NB4 (cell line): ENCODE measurements around the gene IFNLR1.

Experiments
- DNase-seq: peaks from one replicate; pipeline ENCODE4 v3.0.0; 2010; ENCODE audit warnings: low read depth
- H3K4me3 ChIP-seq: one replicate; pipeline ENCODE4 v1.5.1; 2011; ENCODE audit warnings: mild to moderate bottlenecking, low read depth, low read length, moderate library complexity
- MYC ChIP-seq: IDR thresholded peaks from 2 replicates; pipeline ENCODE4 v1.6.1; 2011; ENCODE audit warnings: low read depth, low read length
- POLR2A ChIP-seq: IDR thresholded peaks from 2 replicates; pipeline ENCODE4 v1.6.1; 2011; ENCODE audit warnings: mild to moderate bottlenecking; ENCODE audit not compliant: insufficient read length; ENCODE audit errors: extremely low read depth
- TF ChIP-seq, protein P1 (sequence below): IDR thresholded peaks from one replicate; pipeline ENCODE4 v1.5.1; 2012; ENCODE audit warnings: low read depth, low read length
- TF ChIP-seq, protein P2 (sequence below): IDR thresholded peaks from 2 replicates; pipeline ENCODE4 v1.6.1; 2011; ENCODE audit warnings: low read depth, low read length

IFNLR1 gene

DNA sequence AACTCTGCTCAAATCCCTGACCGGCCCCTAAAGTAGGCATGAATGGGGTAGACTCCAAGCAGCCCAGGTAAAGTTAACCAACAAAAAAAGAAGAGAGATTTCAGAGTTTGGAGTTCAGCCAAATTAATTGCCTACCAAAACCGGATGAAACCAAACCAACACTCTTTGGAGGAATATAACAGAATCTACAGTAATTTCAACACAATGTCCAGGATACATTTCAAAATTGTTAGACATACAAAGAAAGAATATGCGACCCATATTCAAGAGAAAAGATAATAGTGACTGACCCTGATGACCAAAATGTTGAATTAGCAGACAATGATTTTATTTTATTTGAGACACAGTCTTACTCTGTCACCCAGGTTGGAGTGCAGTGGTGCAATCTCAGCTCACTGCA, 56.7 kb downstream of the IFNLR1 start:
- DNase-seq: no peak
- TF ChIP-seq, protein P1, sequence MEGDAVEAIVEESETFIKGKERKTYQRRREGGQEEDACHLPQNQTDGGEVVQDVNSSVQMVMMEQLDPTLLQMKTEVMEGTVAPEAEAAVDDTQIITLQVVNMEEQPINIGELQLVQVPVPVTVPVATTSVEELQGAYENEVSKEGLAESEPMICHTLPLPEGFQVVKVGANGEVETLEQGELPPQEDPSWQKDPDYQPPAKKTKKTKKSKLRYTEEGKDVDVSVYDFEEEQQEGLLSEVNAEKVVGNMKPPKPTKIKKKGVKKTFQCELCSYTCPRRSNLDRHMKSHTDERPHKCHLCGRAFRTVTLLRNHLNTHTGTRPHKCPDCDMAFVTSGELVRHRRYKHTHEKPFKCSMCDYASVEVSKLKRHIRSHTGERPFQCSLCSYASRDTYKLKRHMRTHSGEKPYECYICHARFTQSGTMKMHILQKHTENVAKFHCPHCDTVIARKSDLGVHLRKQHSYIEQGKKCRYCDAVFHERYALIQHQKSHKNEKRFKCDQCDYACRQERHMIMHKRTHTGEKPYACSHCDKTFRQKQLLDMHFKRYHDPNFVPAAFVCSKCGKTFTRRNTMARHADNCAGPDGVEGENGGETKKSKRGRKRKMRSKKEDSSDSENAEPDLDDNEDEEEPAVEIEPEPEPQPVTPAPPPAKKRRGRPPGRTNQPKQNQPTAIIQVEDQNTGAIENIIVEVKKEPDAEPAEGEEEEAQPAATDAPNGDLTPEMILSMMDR: no peak
- TF ChIP-seq POLR2A (no peak), MYC (no peak)
- TF ChIP-seq, protein P2, sequence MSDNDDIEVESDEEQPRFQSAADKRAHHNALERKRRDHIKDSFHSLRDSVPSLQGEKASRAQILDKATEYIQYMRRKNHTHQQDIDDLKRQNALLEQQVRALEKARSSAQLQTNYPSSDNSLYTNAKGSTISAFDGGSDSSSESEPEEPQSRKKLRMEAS: no peak
- no peak overlapping the region for H3K4me3 ChIP-seq

DNA sequence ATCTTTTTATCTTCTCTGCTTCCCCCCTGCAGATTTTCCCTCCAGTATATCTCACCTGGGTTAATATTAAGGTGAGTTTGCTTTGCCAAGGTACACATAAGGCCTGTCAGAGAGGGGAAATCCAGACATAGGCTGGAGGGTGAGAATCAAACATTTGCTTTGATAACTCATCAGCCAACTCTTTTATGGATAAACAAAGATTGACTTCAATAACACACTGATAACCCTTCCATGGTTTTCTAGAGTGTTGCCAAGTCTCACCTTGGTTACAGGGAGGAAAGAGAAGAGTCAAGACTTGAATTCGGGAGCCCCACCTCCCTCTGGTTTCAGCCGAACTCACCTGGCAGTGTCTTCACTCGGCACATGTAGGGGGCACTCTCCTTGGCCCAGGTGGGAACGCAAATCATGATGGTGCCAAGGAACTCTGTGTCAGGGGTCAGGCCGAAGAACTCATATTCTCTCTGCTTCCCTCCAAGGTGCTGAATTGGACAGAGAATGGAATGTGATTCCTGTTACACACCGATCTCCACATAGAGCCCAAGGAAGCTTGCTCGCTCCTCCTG, 59.2 kb downstream of the IFNLR1 start:
- DNase-seq: no peak
- TF ChIP-seq, protein P1: no peak
- TF ChIP-seq, protein P2: no peak
- TF ChIP-seq MYC (no peak), POLR2A (no peak)
- no peak overlapping the region for H3K4me3 ChIP-seq

DNA sequence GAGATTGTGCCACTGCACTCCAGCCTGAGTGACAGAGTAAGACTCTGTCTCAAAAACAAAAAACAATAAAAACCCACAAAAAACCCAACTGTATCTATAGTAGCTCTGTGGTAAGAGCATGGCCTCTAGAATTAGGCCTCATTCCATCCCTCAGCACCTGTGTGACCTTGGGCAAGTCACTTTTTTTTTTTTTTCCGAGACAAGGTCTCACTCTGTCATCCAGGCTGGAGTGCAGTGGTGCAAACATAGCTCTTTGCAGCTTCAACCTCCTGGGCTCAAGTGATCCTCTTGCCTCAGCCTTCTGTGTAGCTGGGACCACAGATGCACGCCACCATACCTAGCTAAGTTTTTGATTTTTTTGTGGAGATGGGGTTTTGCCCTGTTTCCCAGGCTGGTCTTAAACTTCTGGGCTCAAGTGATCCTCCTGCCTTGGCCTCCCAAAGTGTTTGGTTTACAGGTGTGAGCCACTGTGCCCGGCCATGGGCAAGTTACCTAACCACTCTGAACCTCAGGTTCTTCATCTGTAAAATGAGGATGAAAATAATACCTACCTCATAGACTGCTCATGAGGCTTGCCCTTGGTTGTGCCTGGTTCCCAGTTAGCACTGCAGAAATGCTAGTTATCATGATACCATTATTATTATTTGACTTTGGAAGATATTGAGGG, 59.8 kb downstream of the IFNLR1 start:
- TF ChIP-seq POLR2A (no peak), MYC (no peak)
- TF ChIP-seq, protein P1: no peak
- TF ChIP-seq, protein P2: no peak
- DNase-seq: no peak
- H3K4me3 ChIP-seq: no peak overlapping the region

DNA sequence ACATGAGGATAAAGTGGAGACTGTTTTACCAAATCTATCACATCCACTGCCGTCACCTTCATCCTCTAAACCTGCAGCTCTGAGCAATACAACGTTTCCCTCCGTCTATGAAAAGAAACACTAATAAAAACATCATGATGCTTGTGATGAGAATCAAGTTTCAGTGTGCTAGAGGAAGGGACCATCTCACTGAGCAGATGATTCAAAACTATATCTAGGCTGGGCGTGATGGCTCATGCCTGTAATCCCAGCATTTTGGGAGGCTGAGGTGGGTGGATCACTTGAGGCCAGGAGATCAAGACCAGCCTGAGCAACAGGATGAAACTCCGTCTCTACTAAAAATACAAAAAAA, 60.4 kb downstream of the IFNLR1 start:
- TF ChIP-seq, protein P2: no peak
- TF ChIP-seq POLR2A (no peak), MYC (no peak)
- TF ChIP-seq, protein P1: no peak
- no peak overlapping the region for H3K4me3 ChIP-seq
- DNase-seq: no peak

DNA sequence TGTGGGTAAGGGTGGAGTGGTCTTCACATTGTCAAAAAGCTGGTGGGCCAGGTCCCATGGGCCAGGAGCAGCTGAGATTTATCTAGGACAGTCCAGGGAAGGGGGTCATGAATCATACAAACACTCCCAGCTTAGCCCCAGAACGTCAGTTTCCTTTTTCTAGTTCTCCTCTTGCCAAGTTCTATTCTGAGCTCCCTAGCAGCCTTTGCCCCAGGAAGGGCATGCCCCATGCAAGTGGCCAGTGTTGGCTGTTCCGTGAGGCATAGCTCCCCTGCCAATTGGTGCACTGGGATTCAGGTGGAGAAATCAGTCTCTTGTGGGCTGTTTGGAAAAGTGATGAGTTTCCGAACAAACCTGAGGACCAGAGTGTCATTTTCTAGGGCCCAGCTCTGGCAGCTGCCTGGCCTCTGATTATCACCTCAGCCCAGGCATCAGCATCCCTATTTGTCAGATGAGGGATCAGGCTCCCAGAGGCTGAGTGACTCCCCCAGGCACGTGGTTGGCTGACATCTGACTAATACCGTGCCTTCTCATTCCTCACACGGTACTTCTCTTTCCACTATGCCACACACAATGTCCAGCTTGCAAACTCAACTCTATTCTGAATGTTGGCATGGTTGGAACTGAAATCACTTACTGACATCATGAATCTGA, 60.9 kb downstream of the IFNLR1 start:
- DNase-seq: peak; percentile 19
- TF ChIP-seq, protein P2: 0 out of 2 replicates have a peak, but pooled peaks have one; percentile 22
- TF ChIP-seq MYC: no peak
- no peak overlapping the region for H3K4me3 ChIP-seq

DNA sequence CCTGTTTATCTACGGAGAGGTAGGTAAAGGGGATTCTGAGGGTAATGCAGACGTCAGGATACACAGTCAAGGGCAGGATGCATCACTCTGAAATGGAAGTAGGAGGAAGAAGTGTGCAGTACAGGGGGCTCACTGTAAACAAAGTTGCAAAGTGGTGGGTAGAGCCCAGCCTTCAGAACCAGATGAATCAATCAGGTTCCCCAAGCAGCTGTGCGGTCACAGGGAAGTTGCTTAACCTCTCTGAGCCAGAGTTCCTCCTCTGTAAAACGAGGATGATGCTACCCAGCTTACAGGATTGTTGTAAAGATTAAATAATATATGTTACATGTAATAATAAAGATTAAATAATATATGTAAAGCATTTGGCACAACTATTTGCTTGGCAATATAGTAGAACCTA, 61.6 kb downstream of the IFNLR1 start:
- H3K4me3 ChIP-seq: no peak overlapping the region
- TF ChIP-seq, protein P2: no peak
- TF ChIP-seq, protein P1: no peak
- TF ChIP-seq POLR2A (no peak), MYC (no peak)
- DNase-seq: no peak
